DMS79 treated with DMSO at 0.1 percent for 48 hours (cell line): ENCODE results near the gene SNCB.
"Not testable (repeated sequence)": the region's sequence is repeated elsewhere in the genome, so short reads cannot be mapped to it uniquely, and the experiment has no call there.

Experiments
- DNase-seq: peaks from one replicate; lab custom pipeline; 2025; lab: John Stamatoyannopoulos, UW

SNCB gene

GRCh38 chr5:176624142-176624541 is 6.2 kb downstream of the SNCB start:
- no peak for DNase-seq

- DNase-seq: no peak
These were observed 8.7 kb downstream of the SNCB start for GRCh38 chr5:176621661-176622079.

GRCh38 chr5:176620333-176620981 is 9.9 kb downstream of the SNCB start:
- DNase-seq: no peak

GRCh38 chr5:176619569-176620332 is 10.6 kb downstream of the SNCB start:
- no peak for DNase-seq

GRCh38 chr5:176619203-176619568 is 11.1 kb downstream of the SNCB start:
- DNase-seq: peak; percentile 28

- no peak for DNase-seq
These were observed 11.6 kb downstream of the SNCB start for GRCh38 chr5:176618783-176619182.

GRCh38 chr5:176616511-176616910 is 13.8 kb downstream of the SNCB start:
- no peak for DNase-seq

GRCh38 chr5:176614805-176615478 is 15.4 kb downstream of the SNCB start:
- DNase-seq: no peak

- DNase-seq: no peak
These were observed 17.5 kb downstream of the SNCB start for GRCh38 chr5:176612855-176613254.

GRCh38 chr5:176612008-176612407 is 18.3 kb downstream of the SNCB start:
- no peak for DNase-seq

GRCh38 chr5:176611435-176611834 is 18.9 kb downstream of the SNCB start:
- DNase-seq: no peak

GRCh38 chr5:176610435-176610773 is 19.9 kb downstream of the SNCB start:
- DNase-seq: no peak

GRCh38 chr5:176609724-176610434 is 20.5 kb downstream of the SNCB start, which contains the start of gene GPRIN1:
GPRIN1 (minus strand) TSS chr5:176610156; CDS start chr5:176599834, 10,322 bp downstream.
- peak; percentile 15 for DNase-seq

GRCh38 chr5:176608937-176609723 is 21.2 kb downstream of the SNCB start:
- DNase-seq: no peak

GRCh38 chr5:176608142-176608705 is 22.1 kb downstream of the SNCB start:
- DNase-seq: no peak

GRCh38 chr5:176606875-176607274 is 23.5 kb downstream of the SNCB start:
- DNase-seq: no peak

- DNase-seq: no peak
These were observed 24.3 kb downstream of the SNCB start for GRCh38 chr5:176606032-176606431.

- no peak for DNase-seq
These were observed 27.2 kb downstream of the SNCB start for GRCh38 chr5:176603091-176603490.

- DNase-seq: no peak
These were observed 28.3 kb downstream of the SNCB start for GRCh38 chr5:176601901-176602482.

- not testable (repeated sequence) for DNase-seq
These were observed 30.4 kb downstream of the SNCB start for GRCh38 chr5:176599749-176600430.
